Neuronal stem cell (in vitro differentiated cells): Measurements from ENCODE around the gene TCHHL1.

Experiments used
- DNase-seq: peaks from one replicate; pipeline ENCODE4 v3.0.0-alpha.2; 2013; ENCODE audit warnings: low spot score
- H2AFZ ChIP-seq: one replicate; pipeline ENCODE4 v1.6.1; 2013; ENCODE audit warnings: mild to moderate bottlenecking, low read length, inconsistent platforms
- H2AK5ac ChIP-seq: 2 replicates; pipeline ENCODE4 v1.6.1; 2013; ENCODE audit warnings: low read depth, mild to moderate bottlenecking, inconsistent platforms, low read length, moderate library complexity, mixed read lengths
- H2BK120ac ChIP-seq: 2 replicates; pipeline ENCODE4 v1.6.1; 2013; ENCODE audit warnings: low read depth, mild to moderate bottlenecking, inconsistent platforms, low read length, moderate library complexity, mixed read lengths
- H2BK12ac ChIP-seq: one replicate; pipeline ENCODE4 v1.6.1; 2013; ENCODE audit warnings: low read length, inconsistent platforms
- H2BK15ac ChIP-seq: 2 replicates; pipeline ENCODE4 v1.6.1; 2013; ENCODE audit warnings: mild to moderate bottlenecking, low read length, inconsistent platforms, mixed read lengths
- H2BK5ac ChIP-seq: one replicate; pipeline ENCODE4 v1.6.1; 2013; ENCODE audit warnings: inconsistent platforms, mild to moderate bottlenecking, low read length, moderate library complexity
- H3K14ac ChIP-seq: one replicate; pipeline ENCODE4 v1.6.1; 2013; ENCODE audit warnings: low read length, inconsistent platforms
- H3K18ac ChIP-seq: 2 replicates; pipeline ENCODE4 v1.6.1; 2013; ENCODE audit warnings: low read length, inconsistent platforms
- H3K23ac ChIP-seq: 2 replicates; pipeline ENCODE4 v1.6.1; 2013; ENCODE audit warnings: low read depth, mild to moderate bottlenecking, mixed read lengths, low read length, inconsistent platforms; ENCODE audit not compliant: poor library complexity
- H3K27ac ChIP-seq: replicated peaks from 3 replicates; pipeline ENCODE4 v1.5.1; 2013; ENCODE audit warnings: low read length, inconsistent platforms
- H3K27me3 ChIP-seq, 3 experiments: 2 replicates each; pipeline ENCODE4 v1.6.1; 2013; ENCODE audit warnings: low read length in 3 of 3, mild to moderate bottlenecking in 2 of 3, inconsistent platforms in 1 of 3, low read depth in 1 of 3, mixed read lengths in 1 of 3, moderate library complexity in 1 of 3; ENCODE audit not compliant: control insufficient read depth in 3 of 3, insufficient read depth in 3 of 3
- H3K36me3 ChIP-seq, 2 donors: replicated peaks in 1 of 2; 2 replicates each; pipeline ENCODE4 v1.6.1; 2013; ENCODE audit warnings: low read length in 2 of 2; ENCODE audit not compliant: control insufficient read depth in 2 of 2, insufficient read depth in 2 of 2
- H3K4ac ChIP-seq: 2 replicates; pipeline ENCODE4 v1.6.1; 2013; ENCODE audit warnings: inconsistent platforms, mild to moderate bottlenecking, low read length, moderate library complexity
- H3K4me1 ChIP-seq, 2 donors: 1 replicate in 1 of 2; 2 replicates in 1 of 2; pipeline ENCODE4 v1.6.1; 2013; ENCODE audit warnings: low read length in 2 of 2, low read depth in 1 of 2; ENCODE audit not compliant: control insufficient read depth in 2 of 2, insufficient read depth in 1 of 2
- H3K4me2 ChIP-seq: one replicate; pipeline ENCODE4 v1.6.1; 2013; ENCODE audit warnings: mild to moderate bottlenecking, low read length, inconsistent platforms; ENCODE audit not compliant: insufficient read depth, poor library complexity, severe bottlenecking
- H3K4me3 ChIP-seq, 2 donors: 2 replicates each; pipeline ENCODE4 v1.5.1; 2013; ENCODE audit warnings: low read length in 2 of 2, mild to moderate bottlenecking in 2 of 2, inconsistent platforms in 1 of 2, moderate library complexity in 1 of 2
- H3K79me1 ChIP-seq: one replicate; pipeline ENCODE4 v1.6.1; 2013; ENCODE audit warnings: low read depth, mild to moderate bottlenecking, inconsistent platforms, low read length, moderate library complexity
- H3K9ac ChIP-seq: one replicate; pipeline ENCODE4 v1.6.1; 2013; ENCODE audit warnings: mild to moderate bottlenecking, low read depth, low read length, inconsistent platforms; ENCODE audit not compliant: poor library complexity
- H3K9me3 ChIP-seq, 2 donors: replicated peaks in 1 of 2; 2 replicates each; pipeline versions ENCODE3 to v1.6.1; 2013; ENCODE audit warnings: low read length in 2 of 2, mild to moderate bottlenecking in 2 of 2, inconsistent platforms in 1 of 2, low read depth in 1 of 2, mixed read lengths in 1 of 2, moderate library complexity in 1 of 2; ENCODE audit not compliant: control insufficient read depth in 2 of 2, insufficient read depth in 1 of 2
- H4K8ac ChIP-seq: one replicate; pipeline ENCODE4 v1.6.1; 2013; ENCODE audit warnings: low read depth, mild to moderate bottlenecking, inconsistent platforms, low read length, moderate library complexity
- H4K91ac ChIP-seq: one replicate; pipeline ENCODE4 v1.6.1; 2013; ENCODE audit warnings: low read length, low read depth, mild to moderate bottlenecking, inconsistent platforms; ENCODE audit not compliant: poor library complexity
- WGBS, 2 donors: extraction: QIAGEN DNeasy Blood & Tissue Kit; methylation state at CpG; one replicate each; pipeline ENCODE4 v1.1.7; 2013; ENCODE audit warnings: missing lambda C conversion rate in 2 of 2, mixed read lengths in 1 of 2; ENCODE audit not compliant: insufficient read length in 2 of 2, insufficient replicate concordance in 1 of 2; ENCODE audit errors: extremely low coverage in 2 of 2; 5-methylcytosine and 5-hydroxymethylcytosine counted together

The TCHHL1 gene

DNA sequence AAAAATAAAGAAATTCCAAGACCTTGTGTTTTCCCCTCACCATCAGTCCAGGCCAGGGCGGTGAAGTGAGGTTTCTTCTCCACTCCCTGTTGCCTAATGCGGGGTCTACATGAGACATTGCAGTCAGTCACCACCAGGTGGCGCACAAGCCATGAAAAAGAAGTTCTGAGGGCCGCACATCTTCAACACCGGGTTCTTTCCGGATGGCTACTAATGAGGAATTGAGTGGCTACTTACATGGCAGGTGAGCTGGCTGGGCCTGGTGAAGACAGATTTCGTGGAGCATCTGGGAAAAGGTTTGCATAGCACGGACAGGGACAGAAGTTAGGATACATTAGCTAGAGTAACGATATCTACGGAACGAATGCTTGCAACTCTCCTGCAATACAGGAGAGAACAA, 36.3 kb downstream of the TCHHL1 start:
- H2AK5ac ChIP-seq: no peak overlapping the region
- no peak overlapping the region for H3K4me3 ChIP-seq
- no peak overlapping the region for H4K8ac ChIP-seq
- H3K23ac ChIP-seq: no peak overlapping the region
- no peak overlapping the region for H4K91ac ChIP-seq
- H3K36me3 ChIP-seq: no peaks in the 10 kb centered on the region
- no peak overlapping the region for H2BK15ac ChIP-seq
- H3K14ac ChIP-seq: no peak overlapping the region
- no peak overlapping the region for H2AFZ ChIP-seq
- peaks cover 5 to 10% of the 10 kb centered on the region in 2 donors for H3K4me1 ChIP-seq
- no peaks in the 10 kb centered on the region for H3K79me1 ChIP-seq
- no peak overlapping the region for H2BK120ac ChIP-seq
- no peak overlapping the region for H2BK5ac ChIP-seq
- H2BK12ac ChIP-seq: no peak overlapping the region
- H3K18ac ChIP-seq: no peak overlapping the region
- WGBS, 2 donors: no CpG with 5 or more reads among the region's 11 CpGs
- H3K4me2 ChIP-seq: no peak overlapping the region
- H3K27ac ChIP-seq: no peak overlapping the region
- peak; percentile 84 for DNase-seq
- no peak overlapping the region for H3K9ac ChIP-seq
- H3K9me3 ChIP-seq: no peaks in the 10 kb centered on the region
- no peak overlapping the region for H3K4ac ChIP-seq
- peaks cover 0 to 22% (median 2%) of the 10 kb centered on the region in 3 experiments for H3K27me3 ChIP-seq

GRCh38 chr1:152050886-152051675, 37.8 kb downstream of the TCHHL1 start:
- Histone ChIP-seq H4K8ac (no peak overlapping the region), H2BK120ac (no peak overlapping the region), H2AK5ac (no peak overlapping the region), H3K4ac (no peak overlapping the region), H3K14ac (no peak overlapping the region), H3K23ac (no peak overlapping the region), H3K4me2 (no peak overlapping the region), H3K4me3 (no peak overlapping the region), H3K36me3 (no peaks in the 10 kb centered on the region), H4K91ac (no peak overlapping the region), H2AFZ (no peak overlapping the region), H2BK5ac (no peak overlapping the region), H2BK15ac (no peak overlapping the region), H3K4me1 (peaks cover 8 to 13% of the 10 kb centered on the region in 2 donors), H3K9me3 (no peaks in the 10 kb centered on the region), H3K79me1 (no peaks in the 10 kb centered on the region), H2BK12ac (no peak overlapping the region), H3K27ac (no peak overlapping the region), H3K9ac (no peak overlapping the region), H3K27me3 (peaks cover 0 to 22% (median 2%) of the 10 kb centered on the region in 3 experiments), H3K18ac (no peak overlapping the region)
- DNase-seq: no peak
- WGBS, 2 donors: no CpG with 5 or more reads among the region's 6 CpGs

DNA sequence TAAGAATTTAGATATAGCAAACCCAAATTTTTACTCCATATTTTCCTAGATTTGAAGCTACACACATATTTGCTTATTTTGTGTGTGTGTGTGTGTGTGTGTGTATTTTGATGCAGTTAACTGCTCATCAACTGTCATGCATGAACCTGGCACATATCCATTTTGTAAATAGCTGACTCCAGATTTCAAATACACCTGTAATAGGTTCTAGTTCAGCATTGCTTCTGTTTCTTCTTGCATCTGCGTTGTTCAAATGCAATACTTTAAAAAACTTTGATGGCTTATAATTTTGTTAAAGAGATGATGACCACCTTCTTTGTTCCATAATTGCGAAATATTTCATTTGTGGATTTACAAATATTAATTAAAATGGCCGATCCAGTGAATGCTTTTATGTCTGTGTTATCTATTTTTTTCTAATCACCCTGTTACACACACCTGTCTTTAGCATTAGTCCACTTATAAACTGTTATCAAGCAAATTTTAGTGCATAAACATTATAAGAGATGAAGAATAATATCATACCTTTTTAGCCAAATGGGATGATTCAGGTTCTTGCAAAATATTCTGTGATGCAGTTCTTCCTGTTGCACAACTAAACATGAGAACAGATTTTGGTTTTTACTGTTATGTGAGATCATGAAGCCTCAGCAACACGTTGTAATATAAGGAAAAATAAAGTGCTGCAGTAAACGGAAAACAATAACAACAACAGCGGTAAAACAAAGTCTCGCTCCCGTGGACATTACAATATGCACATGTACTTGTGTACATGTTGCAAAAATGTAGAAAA, 39.4 kb downstream of the TCHHL1 start:
- Histone ChIP-seq H3K27me3 (peaks cover 0 to 22% (median 2%) of the 10 kb centered on the region in 3 experiments), H3K4me2 (no peak overlapping the region), H3K4me1 (peaks cover 8 to 13% of the 10 kb centered on the region in 2 donors), H3K18ac (no peak overlapping the region), H2BK120ac (no peak overlapping the region), H3K27ac (no peak overlapping the region), H3K4ac (no peak overlapping the region), H2AK5ac (no peak overlapping the region), H3K23ac (no peak overlapping the region), H3K14ac (no peak overlapping the region), H3K4me3 (no peak overlapping the region), H3K79me1 (no peaks in the 10 kb centered on the region), H3K9me3 (no peaks in the 10 kb centered on the region), H2BK12ac (no peak overlapping the region), H3K9ac (no peak overlapping the region), H2AFZ (no peak overlapping the region), H2BK15ac (no peak overlapping the region), H3K36me3 (no peaks in the 10 kb centered on the region), H4K91ac (no peak overlapping the region), H4K8ac (no peak overlapping the region), H2BK5ac (no peak overlapping the region)
- DNase-seq: no peak
- no CpG with 5 or more reads among the region's 8 CpGs for WGBS, 2 donors

DNA sequence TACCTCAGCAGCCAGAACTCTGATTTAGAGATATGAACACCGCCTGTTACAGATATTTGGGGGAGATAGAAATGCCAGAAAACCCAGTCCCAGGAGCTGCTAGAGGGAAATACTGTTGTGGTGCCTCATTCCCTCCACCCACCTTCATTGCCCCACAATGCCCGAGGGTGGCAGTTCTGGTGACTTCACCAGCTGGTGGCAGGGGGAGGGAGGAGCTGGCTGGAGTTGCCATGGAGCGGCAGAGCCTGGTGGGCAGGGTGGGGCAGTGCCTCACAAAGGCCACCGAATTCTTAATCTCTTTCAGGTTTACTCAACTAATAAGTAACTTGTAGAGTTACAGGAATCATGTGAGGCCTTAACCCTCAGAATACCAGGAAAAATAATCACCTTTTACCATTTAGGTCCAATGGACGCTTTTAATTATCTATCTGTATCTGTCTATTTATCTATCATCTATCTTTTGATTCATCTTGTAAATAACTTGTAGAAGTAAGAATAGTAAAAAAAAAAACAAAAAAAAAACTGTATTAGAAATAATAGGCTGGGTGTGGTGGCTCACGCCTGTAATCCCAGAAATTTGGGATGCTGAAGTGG, 40.4 kb downstream of the TCHHL1 start:
- Histone ChIP-seq H3K4me2 (peak overlapping the region; percentile 37), H3K18ac (peak overlapping the region; percentile 85), H2AFZ (peak overlapping the region; percentile 96), H3K27ac (peak overlapping the region; percentile 68), H4K91ac (no peak overlapping the region), H3K4me1 (peaks cover 8 to 13% of the 10 kb centered on the region in 2 donors), H2AK5ac (no peak overlapping the region), H3K4me3 (peak overlapping the region in 1 of 2 donors; percentile 36), H2BK12ac (no peak overlapping the region), H2BK5ac (peak overlapping the region; percentile 21), H3K14ac (no peak overlapping the region), H4K8ac (no peak overlapping the region), H3K79me1 (no peaks in the 10 kb centered on the region), H3K4ac (no peak overlapping the region), H3K36me3 (no peaks in the 10 kb centered on the region), H2BK15ac (no peak overlapping the region), H3K27me3 (peaks cover 0 to 22% (median 2%) of the 10 kb centered on the region in 3 experiments), H3K23ac (no peak overlapping the region), H3K9me3 (no peaks in the 10 kb centered on the region), H3K9ac (peak overlapping the region; percentile 79), H2BK120ac (no peak overlapping the region)
- WGBS, 2 donors: no CpG with 5 or more reads among the region's 6 CpGs
- DNase-seq: no peak
